SK-N-SH treated with all-trans-retinoic acid at 6 μM for 48 hours (cell line): Measurements from ENCODE around the gene FOXC1.

ENCODE experiments used
- ATAC-seq: fragments of 200-7000 bp; cut with Tn5 transposase; 3 replicates; pipeline ENCODE4 v1.9.1; 2020; ENCODE audit warnings: mild to moderate bottlenecking, moderate library complexity
- BACH2 ChIP-seq: fragments of 250-450 bp; sonication (Bioruptor Pico); IDR thresholded peaks from 2 replicates; pipeline ENCODE4 v1.9.0; 2021; ENCODE audit warnings: mild to moderate bottlenecking, borderline replicate concordance
- CREB5 ChIP-seq: fragments of 250-450 bp; sonication (Bioruptor Pico); IDR thresholded peaks from 2 replicates; pipeline ENCODE4 v1.5.1; 2020; ENCODE audit warnings: low read depth, mild to moderate bottlenecking, moderate library complexity
- CSDC2 ChIP-seq: fragments of 250-450 bp; sonication (Bioruptor Pico); IDR thresholded peaks from 2 replicates; pipeline ENCODE4 v1.5.0; 2020; ENCODE audit warnings: mild to moderate bottlenecking, moderate library complexity
- ESRRG ChIP-seq: fragments of 250-450 bp; sonication (Bioruptor Pico); IDR thresholded peaks from 2 replicates; pipeline ENCODE4 v1.6.1; 2021; ENCODE audit warnings: mild to moderate bottlenecking
- GLIS3 ChIP-seq: fragments of 250-450 bp; sonication (Bioruptor Pico); IDR thresholded peaks from 2 replicates; pipeline ENCODE4 v1.5.0; 2020; ENCODE audit warnings: mild to moderate bottlenecking, moderate library complexity
- ISL1 ChIP-seq: fragments of 250-450 bp; sonication (Bioruptor Pico); IDR thresholded peaks from 2 replicates; pipeline ENCODE4 v2.1.2; 2022; ENCODE audit warnings: mild to moderate bottlenecking, moderate library complexity
- OSR1 ChIP-seq: fragments of 250-450 bp; sonication (Bioruptor Pico); IDR thresholded peaks from 2 replicates; pipeline ENCODE4 v1.8.0; 2022; ENCODE audit warnings: moderate library complexity, mild to moderate bottlenecking, inconsistent platforms
- PATZ1 ChIP-seq: fragments of 250-450 bp; sonication (Bioruptor Pico); IDR thresholded peaks from 2 replicates; pipeline ENCODE4 v1.8.0; 2020; ENCODE audit warnings: mild to moderate bottlenecking, moderate library complexity, borderline replicate concordance
- PPARA ChIP-seq: fragments of 250-450 bp; sonication (Bioruptor Pico); IDR thresholded peaks from 2 replicates; pipeline ENCODE4 v1.5.0; 2020; ENCODE audit warnings: mild to moderate bottlenecking, borderline replicate concordance
- RARB ChIP-seq: fragments of 250-450 bp; sonication (Bioruptor Pico); IDR thresholded peaks from 2 replicates; pipeline ENCODE4 v1.8.0; 2021; ENCODE audit warnings: mild to moderate bottlenecking, moderate library complexity
- SNAI2 ChIP-seq: fragments of 250-450 bp; sonication (Bioruptor Pico); IDR thresholded peaks from 2 replicates; pipeline ENCODE4 v1.5.0; 2020; ENCODE audit warnings: mild to moderate bottlenecking, moderate library complexity
- TCF4 ChIP-seq: fragments of 250-450 bp; sonication (Bioruptor Pico); IDR thresholded peaks from 2 replicates; pipeline ENCODE4 v1.8.0; 2021; ENCODE audit warnings: mild to moderate bottlenecking, moderate library complexity, borderline replicate concordance
- TOX ChIP-seq: fragments of 250-450 bp; sonication (Bioruptor Pico); IDR thresholded peaks from 2 replicates; pipeline ENCODE4 v1.8.0; 2021; ENCODE audit warnings: mild to moderate bottlenecking, moderate library complexity, borderline replicate concordance
- TSHZ2 ChIP-seq: fragments of 250-450 bp; sonication (Bioruptor Pico); IDR thresholded peaks from 2 replicates; pipeline ENCODE4 v1.5.0; 2020; ENCODE audit warnings: mild to moderate bottlenecking, moderate library complexity
- ZC3H10 ChIP-seq: fragments of 250-450 bp; sonication (Bioruptor Pico); IDR thresholded peaks from 2 replicates; pipeline ENCODE4 v1.5.1; 2021; ENCODE audit warnings: mild to moderate bottlenecking, moderate library complexity
- ZFP3 ChIP-seq: fragments of 250-450 bp; sonication (Bioruptor Pico); IDR thresholded peaks from 2 replicates; pipeline ENCODE4 v1.5.0; 2020; ENCODE audit warnings: mild to moderate bottlenecking, moderate library complexity
- ZFP30 ChIP-seq: fragments of 450-650 bp; formaldehyde crosslinking; IDR thresholded peaks from 2 replicates; pipeline ENCODE4 v1.5.0; 2022; ENCODE audit warnings: mild to moderate bottlenecking, moderate library complexity
- ZNF565 ChIP-seq: fragments of 450-650 bp; formaldehyde crosslinking; conservative IDR thresholded peaks from 2 replicates; pipeline ENCODE4 v1.5.0; 2020; ENCODE audit warnings: low read depth, mild to moderate bottlenecking, moderate library complexity
- ZNF70 ChIP-seq: fragments of 450-650 bp; formaldehyde crosslinking; IDR thresholded peaks from 2 replicates; pipeline ENCODE4 v1.5.0; 2020; ENCODE audit warnings: mild to moderate bottlenecking, moderate library complexity
- ZNF8 ChIP-seq: fragments of 450-650 bp; formaldehyde crosslinking; IDR thresholded peaks from 2 replicates; pipeline ENCODE4 v1.5.0; 2020; ENCODE audit warnings: mild to moderate bottlenecking, moderate library complexity
- TF ChIP-seq, protein P1 (sequence below): fragments of 250-450 bp; sonication (Bioruptor Pico); IDR thresholded peaks from 2 replicates; pipeline ENCODE4 v1.8.0; 2021; ENCODE audit warnings: low read depth, mild to moderate bottlenecking, moderate library complexity, borderline replicate concordance

FOXC1 gene

DNA sequence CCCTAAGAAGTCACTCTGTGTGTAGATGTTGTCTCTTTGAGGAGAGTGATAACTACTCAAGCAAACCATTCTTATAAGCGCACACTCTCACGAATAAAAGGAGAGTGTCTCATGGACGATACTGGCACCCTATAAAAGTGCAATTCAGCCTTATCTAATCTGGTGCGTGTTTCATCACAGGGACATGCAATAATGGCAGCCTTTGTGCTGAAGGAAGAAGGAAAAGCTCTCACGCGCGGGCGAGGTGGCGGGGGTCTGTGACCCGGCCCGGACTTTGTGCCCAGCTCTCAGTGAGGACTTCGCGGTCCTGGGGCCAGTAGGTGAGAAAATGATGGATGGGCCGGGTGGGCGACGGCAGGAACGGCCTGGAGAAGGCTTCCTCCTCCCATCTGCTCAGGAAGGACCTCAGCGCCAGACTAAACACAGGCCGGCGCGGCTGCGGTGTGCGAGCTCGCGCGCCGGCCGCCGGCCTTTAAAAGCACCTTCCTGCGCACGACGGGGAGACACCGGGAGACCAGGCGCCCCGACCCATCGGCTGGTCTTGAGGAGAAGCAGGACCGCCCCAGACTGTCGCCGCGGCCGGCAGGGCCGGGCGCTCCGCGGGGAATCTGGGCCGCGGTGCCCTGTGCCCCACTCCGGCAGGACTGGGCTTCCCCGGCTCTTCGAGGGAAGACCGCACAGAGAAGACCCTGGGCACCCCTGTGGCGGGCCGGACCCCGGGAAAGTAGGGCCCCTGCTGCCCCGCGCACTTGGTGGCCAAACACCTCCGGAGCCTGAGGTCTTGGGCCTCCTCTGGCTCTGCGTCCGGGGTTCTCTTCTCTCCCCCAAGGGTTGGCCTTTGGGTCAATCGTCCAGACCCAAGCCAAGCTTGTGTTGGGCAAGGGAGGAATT lies 8.3 kb upstream of the FOXC1 start:
- no peak for ATAC-seq

GRCh38 chr6:1602049-1602713 lies 7.5 kb upstream of the FOXC1 start:
- ATAC-seq, result no peak
- TF ChIP-seq, protein P1, sequence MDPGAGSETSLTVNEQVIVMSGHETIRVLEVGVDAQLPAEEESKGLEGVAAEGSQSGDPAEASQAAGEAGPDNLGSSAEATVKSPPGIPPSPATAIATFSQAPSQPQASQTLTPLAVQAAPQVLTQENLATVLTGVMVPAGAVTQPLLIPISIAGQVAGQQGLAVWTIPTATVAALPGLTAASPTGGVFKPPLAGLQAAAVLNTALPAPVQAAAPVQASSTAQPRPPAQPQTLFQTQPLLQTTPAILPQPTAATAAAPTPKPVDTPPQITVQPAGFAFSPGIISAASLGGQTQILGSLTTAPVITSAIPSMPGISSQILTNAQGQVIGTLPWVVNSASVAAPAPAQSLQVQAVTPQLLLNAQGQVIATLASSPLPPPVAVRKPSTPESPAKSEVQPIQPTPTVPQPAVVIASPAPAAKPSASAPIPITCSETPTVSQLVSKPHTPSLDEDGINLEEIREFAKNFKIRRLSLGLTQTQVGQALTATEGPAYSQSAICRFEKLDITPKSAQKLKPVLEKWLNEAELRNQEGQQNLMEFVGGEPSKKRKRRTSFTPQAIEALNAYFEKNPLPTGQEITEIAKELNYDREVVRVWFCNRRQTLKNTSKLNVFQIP (CRISPR knock-in tag), result no peak
- TF ChIP-seq SNAI2 (CRISPR knock-in tag) (no peak), CREB5 (CRISPR knock-in tag) (no peak), ESRRG (no peak), PPARA (CRISPR knock-in tag) (no peak), CSDC2 (no peak), OSR1 (CRISPR knock-in tag) (no peak), TSHZ2 (CRISPR knock-in tag) (no peak), PATZ1 (CRISPR knock-in tag) (no peak), ZFP30 (CRISPR knock-in tag) (no peak), ZNF8 (CRISPR knock-in tag) (no peak), GLIS3 (CRISPR knock-in tag) (no peak), ZC3H10 (CRISPR knock-in tag) (no peak), ZNF70 (CRISPR knock-in tag) (no peak), RARB (CRISPR knock-in tag) (no peak)

More for the DNA sequence above, 8.3 kb upstream of the FOXC1 start:
- TF ChIP-seq ZFP3, result no peak
- TF ChIP-seq GLIS3 (CRISPR knock-in tag), result no peak
- TF ChIP-seq BACH2 (CRISPR knock-in tag), result no peak
- no peak for TF ChIP-seq TCF4 (CRISPR knock-in tag)
- no peak for TF ChIP-seq TOX (CRISPR knock-in tag)
- no peak for TF ChIP-seq RARB (CRISPR knock-in tag)
- TF ChIP-seq OSR1 (CRISPR knock-in tag), result no peak
- no peak for TF ChIP-seq ZNF565 (CRISPR knock-in tag)
- no peak for TF ChIP-seq ZNF70 (CRISPR knock-in tag)
- no peak for TF ChIP-seq ZNF8 (CRISPR knock-in tag)
- no peak for TF ChIP-seq TSHZ2 (CRISPR knock-in tag)
- TF ChIP-seq CSDC2, result no peak
- no peak for TF ChIP-seq CREB5 (CRISPR knock-in tag)
- TF ChIP-seq ISL1 (CRISPR knock-in tag), result no peak
- TF ChIP-seq ZFP30 (CRISPR knock-in tag), result no peak
- TF ChIP-seq ZC3H10 (CRISPR knock-in tag), result no peak
